ENCODE results near the gene VWF. TPM values are rescaled to one million over a fixed set of nuclear protein-coding genes. Genes with fewer than 3 reads are reported as not detected.

VWF gene
- total RNA-seq, 4 donors from 2014 or later = 21.1 to 92.5 (median 49.7) TPM

- Histone ChIP-seq H3K27me3 (no peaks in the 10 kb centered on the region), H3K27ac (peak overlapping the region in 1 of 4 donors; percentile 29), H3K4me3 (no peak overlapping the region), H3K4me1 (peaks cover 10 to 43% (median 23%) of the 10 kb centered on the region in 3 donors), H3K9me3 (no peaks in the 10 kb centered on the region), H3K36me3 (no peaks in the 10 kb centered on the region)
- 68 to 69% methylated on average over 4 of the region's 7 CpGs for WGBS, 2 donors
- no peak for TF ChIP-seq POLR2A (IDR thresholded peaks at IDR 0.05)
- TF ChIP-seq CTCF (IDR thresholded peaks at IDR 0.05) = no peak
- DNase-seq = no peak
- intact Hi-C loops (cut with DNase I) = no loop called here
These were observed 40.1 kb downstream of the VWF start for GRCh38 chr12:6084261-6084968.

DNA sequence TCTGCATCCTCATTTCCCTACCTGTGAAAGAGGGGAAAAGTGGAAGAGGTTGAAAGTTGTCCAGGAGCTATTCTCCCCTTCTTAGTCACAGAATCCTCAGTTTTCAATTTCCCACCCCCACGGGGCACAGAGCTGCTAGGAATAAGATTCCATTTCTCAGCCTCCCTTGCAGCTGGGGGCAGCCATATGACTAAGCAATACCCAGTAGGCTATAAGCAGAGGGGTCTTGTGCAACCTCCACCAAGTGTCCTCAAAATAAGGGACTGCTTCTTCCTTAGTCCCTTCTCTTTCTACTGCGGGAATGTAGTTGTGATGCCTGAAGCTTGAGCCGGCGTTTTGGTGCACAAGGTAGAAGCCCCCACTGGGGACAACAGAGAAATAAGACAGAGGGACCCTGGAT, 40.9 kb downstream of the VWF start:
- DNase-seq = no peak
- intact Hi-C loops (cut with DNase I) = no loop called here
- no peak overlapping the region for H3K4me3 ChIP-seq
- peaks cover 17 to 43% (median 27%) of the 10 kb centered on the region in 3 donors for H3K4me1 ChIP-seq
- WGBS, 2 donors = 51 to 77% methylated on average over 4 of the region's 4 CpGs
- no peak for TF ChIP-seq CTCF (IDR thresholded peaks at IDR 0.05)
- no peak for TF ChIP-seq POLR2A (IDR thresholded peaks at IDR 0.05)
- H3K9me3 ChIP-seq = no peaks in the 10 kb centered on the region
- H3K36me3 ChIP-seq = no peaks in the 10 kb centered on the region
- H3K27ac ChIP-seq = no peak overlapping the region
- H3K27me3 ChIP-seq = no peaks in the 10 kb centered on the region

DNA sequence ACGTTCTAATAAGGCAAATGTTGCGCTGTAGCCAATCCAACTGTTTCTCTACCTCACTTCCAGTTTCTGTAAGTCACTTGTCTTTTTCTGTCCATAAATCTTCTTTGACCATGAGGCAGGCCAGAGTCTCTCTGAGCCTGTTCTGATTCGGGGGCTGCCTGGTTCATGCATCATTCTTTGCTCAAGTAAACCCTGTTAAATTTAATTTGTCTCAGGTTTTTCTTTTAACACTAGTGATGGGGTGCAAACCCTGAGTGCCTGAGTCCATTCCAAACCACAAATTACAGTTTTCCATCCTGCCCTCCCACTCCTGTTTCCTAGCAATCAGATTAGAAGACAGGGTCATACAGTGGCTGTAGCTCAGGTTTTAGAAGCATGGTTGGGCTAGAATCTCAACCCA, 41.9 kb downstream of the VWF start:
- no peak for DNase-seq
- H3K27me3 ChIP-seq = no peaks in the 10 kb centered on the region
- H3K9me3 ChIP-seq = no peaks in the 10 kb centered on the region
- WGBS, 2 donors = 77 to 88% methylated on average over 3 of the region's 3 CpGs
- H3K4me1 ChIP-seq = peaks cover 20 to 46% (median 30%) of the 10 kb centered on the region in 3 donors
- TF ChIP-seq CTCF (IDR thresholded peaks at IDR 0.05) (no peak), POLR2A (IDR thresholded peaks at IDR 0.05) (no peak)
- no peak overlapping the region for H3K27ac ChIP-seq
- H3K4me3 ChIP-seq = no peak overlapping the region
- H3K36me3 ChIP-seq = no peaks in the 10 kb centered on the region
- intact Hi-C loops (cut with DNase I) = no loop called here

DNA sequence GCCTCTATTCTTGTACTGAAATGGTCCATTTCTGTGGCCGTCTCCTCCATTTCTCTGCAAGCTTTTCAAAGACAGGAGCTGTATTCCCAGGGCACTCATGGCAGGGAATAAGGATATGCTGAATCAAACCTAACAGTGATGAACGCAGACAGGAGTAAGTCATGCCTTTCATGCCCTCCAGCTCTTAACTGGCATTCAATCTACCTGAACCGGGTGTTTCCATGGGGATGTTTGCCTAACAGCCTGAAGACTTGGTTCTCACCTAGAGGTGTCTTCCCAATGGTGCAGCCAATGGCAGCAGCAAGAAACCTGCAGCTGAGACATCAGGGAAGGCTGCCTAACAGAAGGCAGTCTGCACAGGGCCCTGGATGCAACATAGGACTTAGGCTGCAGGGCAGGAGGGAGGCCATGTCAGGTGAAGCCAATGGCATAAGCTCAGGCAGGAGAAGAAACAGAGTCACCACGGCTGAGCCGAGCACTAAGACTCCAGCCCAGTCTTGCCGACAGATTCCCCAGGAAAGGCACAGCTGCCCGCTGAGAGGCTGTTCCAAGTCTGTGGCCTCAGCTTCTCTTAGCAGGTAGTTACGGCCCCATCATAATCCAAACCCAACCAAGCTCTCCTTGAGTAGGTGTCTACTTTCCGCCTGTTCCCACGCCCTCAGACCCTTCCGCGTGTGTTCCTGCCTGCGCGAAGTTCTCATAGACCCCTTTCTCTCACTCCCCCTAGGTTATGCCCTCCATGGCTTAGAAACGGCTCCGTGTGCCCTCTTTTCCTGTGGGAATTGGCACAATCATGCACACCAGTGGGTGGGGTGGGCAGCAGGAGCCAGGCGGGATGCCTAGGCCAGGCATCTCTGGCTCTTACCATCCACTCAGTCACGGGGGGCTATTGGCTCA, 44.1 kb downstream of the VWF start:
- H3K4me3 ChIP-seq = no peak overlapping the region
- DNase-seq = no peak
- WGBS, 2 donors = 83 to 86% methylated on average over 15 to 17 of the region's 18 CpGs
- peak overlapping the region in 1 of 4 donors; percentile 47 for H3K27ac ChIP-seq
- intact Hi-C loops (cut with DNase I) = no loop called here
- peaks cover 24 to 54% (median 32%) of the 10 kb centered on the region in 3 donors for H3K4me1 ChIP-seq
- TF ChIP-seq CTCF (IDR thresholded peaks at IDR 0.05) (peak in 2 of 6 experiments; percentile 26 to 32), POLR2A (IDR thresholded peaks at IDR 0.05) (no peak)
- H3K36me3 ChIP-seq = no peaks in the 10 kb centered on the region
- no peaks in the 10 kb centered on the region for H3K9me3 ChIP-seq
- no peaks in the 10 kb centered on the region for H3K27me3 ChIP-seq
